Amygdala (tissue), 56 donors: Measurements from ENCODE around the gene FOXB2.

Experiments
- DNase-seq, 56 donors: peaks; one replicate each; lab custom pipeline; 2025; lab: John Stamatoyannopoulos, UW

Gene FOXB2

GRCh38 chr9:77015327-77016048 lies 4.0 kb upstream of the FOXB2 start:
- no peak for DNase-seq

- no peak for DNase-seq
Observed at GRCh38 chr9:77016121-77016525, 3.3 kb upstream of the FOXB2 start.

GRCh38 chr9:77016526-77017504 lies 2.6 kb upstream of the FOXB2 start:
- no peak for DNase-seq

GRCh38 chr9:77017505-77017894 lies 2.0 kb upstream of the FOXB2 start:
- no peak for DNase-seq

GRCh38 chr9:77018058-77018968 lies 1.1 kb upstream of the FOXB2 start:
- DNase-seq: no peak

GRCh38 chr9:77018969-77019235 lies 553 bp upstream of the FOXB2 start:
- no peak for DNase-seq

- no peak for DNase-seq
Observed at GRCh38 chr9:77019926-77020412, 514 bp downstream of the FOXB2 start.

GRCh38 chr9:77020413-77021290 lies 1.2 kb downstream of the FOXB2 start:
- DNase-seq: no peak

GRCh38 chr9:77021291-77021894 lies 1.9 kb downstream of the FOXB2 start:
- no peak for DNase-seq

- DNase-seq: no peak
Observed at GRCh38 chr9:77021922-77022782, 2.7 kb downstream of the FOXB2 start.

- DNase-seq: no peak
Observed at GRCh38 chr9:77022783-77023440, 3.5 kb downstream of the FOXB2 start.

GRCh38 chr9:77023726-77024125 lies 4.3 kb downstream of the FOXB2 start:
- DNase-seq: no peak

- DNase-seq: no peak
Observed at GRCh38 chr9:77024776-77025545, 5.5 kb downstream of the FOXB2 start.

- DNase-seq: no peak
Observed at GRCh38 chr9:77028478-77028877, 9.0 kb downstream of the FOXB2 start.

- no peak for DNase-seq
Observed at GRCh38 chr9:77030045-77030444, 10.6 kb downstream of the FOXB2 start.

- no peak for DNase-seq
Observed at GRCh38 chr9:77038281-77039036, 19.0 kb downstream of the FOXB2 start.
